Trophoblast cell (in vitro differentiated cells and primary cell): Measurements from ENCODE around the gene NATD1. TPM values are rescaled to one million over a fixed set of nuclear protein-coding genes. Genes with fewer than 3 reads are reported as not detected.

Experiments used
- DNase-seq, 2 donors: peaks; one replicate each; pipeline ENCODE4 v3.0.0-alpha.2; 2016
- H2AFZ ChIP-seq: 2 replicates; pipeline ENCODE4 v1.6.1; 2013; ENCODE audit warnings: low read length, moderate library complexity, mild to moderate bottlenecking; ENCODE audit not compliant: insufficient read depth, poor library complexity
- H2AK5ac ChIP-seq: 2 replicates; pipeline ENCODE4 v1.6.1; 2013; ENCODE audit warnings: mild to moderate bottlenecking, low read length
- H2BK120ac ChIP-seq: 2 replicates; pipeline ENCODE4 v1.6.1; 2013; ENCODE audit warnings: low read length, mild to moderate bottlenecking, moderate library complexity; ENCODE audit not compliant: insufficient read depth, poor library complexity
- H2BK12ac ChIP-seq: 2 replicates; pipeline ENCODE4 v1.6.1; 2013; ENCODE audit warnings: mild to moderate bottlenecking, low read length, moderate library complexity
- H2BK5ac ChIP-seq: 2 replicates; pipeline ENCODE4 v1.6.1; 2013; ENCODE audit warnings: low read length, low read depth, moderate library complexity, mild to moderate bottlenecking; ENCODE audit not compliant: poor library complexity
- H3K14ac ChIP-seq: 2 replicates; pipeline ENCODE4 v1.6.1; 2013; ENCODE audit warnings: mild to moderate bottlenecking, low read length
- H3K18ac ChIP-seq: 2 replicates; pipeline ENCODE4 v1.6.1; 2013; ENCODE audit warnings: mild to moderate bottlenecking, low read length
- H3K23ac ChIP-seq: 2 replicates; pipeline ENCODE4 v1.6.1; 2013; ENCODE audit warnings: low read length
- H3K27ac ChIP-seq: 2 replicates; pipeline ENCODE4 v1.5.1; 2013; ENCODE audit warnings: low read depth, mild to moderate bottlenecking, inconsistent platforms, low read length, moderate library complexity
- H3K27me3 ChIP-seq: 2 replicates; pipeline ENCODE4 v1.6.1; 2013; ENCODE audit warnings: inconsistent platforms, mild to moderate bottlenecking, low read length, moderate library complexity; ENCODE audit not compliant: insufficient read depth
- H3K36me3 ChIP-seq, 2 experiments: 1 replicate in 1 of 2; 2 replicates in 1 of 2; pipeline ENCODE4 v1.6.1; 2013; ENCODE audit warnings: low read length in 2 of 2, mild to moderate bottlenecking in 2 of 2, moderate library complexity in 1 of 2; ENCODE audit not compliant: insufficient read depth in 2 of 2, control insufficient read depth in 1 of 2
- H3K4ac ChIP-seq: 2 replicates; pipeline ENCODE4 v1.6.1; 2013; ENCODE audit warnings: low read depth, mild to moderate bottlenecking, low read length, moderate library complexity
- H3K4me1 ChIP-seq, 2 experiments: 1 replicate in 1 of 2; 2 replicates in 1 of 2; pipeline ENCODE4 v1.6.1; 2013; ENCODE audit warnings: low read length in 2 of 2, mild to moderate bottlenecking in 2 of 2, moderate library complexity in 1 of 2; ENCODE audit not compliant: insufficient read depth in 2 of 2, control insufficient read depth in 1 of 2
- H3K4me2 ChIP-seq: 2 replicates; pipeline ENCODE4 v1.6.1; 2013; ENCODE audit warnings: inconsistent platforms, mild to moderate bottlenecking, low read length, moderate library complexity
- H3K4me3 ChIP-seq: 2 replicates; pipeline ENCODE4 v1.5.1; 2013; ENCODE audit warnings: mild to moderate bottlenecking, low read depth, low read length, inconsistent platforms
- H3K79me1 ChIP-seq: one replicate; pipeline ENCODE4 v1.6.1; 2013; ENCODE audit warnings: low read length
- H3K79me2 ChIP-seq: 2 replicates; pipeline ENCODE4 v1.6.1; 2013; ENCODE audit warnings: low read length, mild to moderate bottlenecking; ENCODE audit not compliant: control insufficient read depth, insufficient read depth, poor library complexity
- H3K9ac ChIP-seq: 2 replicates; pipeline ENCODE4 v1.6.1; 2013; ENCODE audit warnings: mild to moderate bottlenecking, low read length
- H3K9me3 ChIP-seq: 2 replicates; pipeline ENCODE4 v1.6.1; 2013; ENCODE audit warnings: low read depth, mild to moderate bottlenecking, control low read depth, inconsistent platforms, low read length; ENCODE audit not compliant: insufficient read depth
- H4K12ac ChIP-seq: 2 replicates; pipeline ENCODE4 v1.6.1; 2013; ENCODE audit warnings: low read depth, mild to moderate bottlenecking, low read length, moderate library complexity
- H4K8ac ChIP-seq: 2 replicates; pipeline ENCODE4 v1.6.1; 2013; ENCODE audit warnings: low read depth, mild to moderate bottlenecking, low read length, moderate library complexity
- H4K91ac ChIP-seq: one replicate; pipeline ENCODE4 v1.6.1; 2013; ENCODE audit warnings: low read depth, mild to moderate bottlenecking, low read length, moderate library complexity
- WGBS: extraction: QIAGEN DNeasy Blood & Tissue Kit; methylation state at CpG from one replicate; pipeline ENCODE4 v1.1.7; 2013; ENCODE audit warnings: missing lambda C conversion rate; ENCODE audit not compliant: insufficient read length, insufficient coverage; ENCODE audit errors: extremely low coverage; 5-methylcytosine and 5-hydroxymethylcytosine counted together
- polyA plus RNA-seq: library from polyadenylated mRNA; stranded (reverse); fragments of 200-250 nt; gene quantifications from 2 replicates; pipeline ENCODE4 v1.2.3, GENCODE V29; 2013

Gene NATD1
- polyA plus RNA-seq: 30.2 and 32.0 TPM in 2 replicates

- peak within 1 kb of the TSS; percentile 33 for H4K8ac ChIP-seq
- peak within 1 kb of the TSS; percentile 83 for H3K4me2 ChIP-seq
- no CpG with 5 or more reads among the region's 117 CpGs for WGBS
- H3K4ac ChIP-seq: peak within 1 kb of the TSS; percentile 81
- no peaks in the 10 kb centered on the region for H3K27me3 ChIP-seq
- no peaks in the 10 kb centered on the region for H3K9me3 ChIP-seq
- peak within 1 kb of the TSS; percentile 52 for H2AK5ac ChIP-seq
- H2AFZ ChIP-seq: peak within 1 kb of the TSS; percentile 91
- peak; percentile 65 to 77 for DNase-seq
- H4K91ac ChIP-seq: peak within 1 kb of the TSS; percentile 63
- peak within 1 kb of the TSS; percentile 62 for H3K14ac ChIP-seq
- no peak within 1 kb of the TSS for H2BK120ac ChIP-seq
- peak within 1 kb of the TSS; percentile 73 for H3K4me3 ChIP-seq
- H3K79me1 ChIP-seq: peaks cover 14% of the 10 kb centered on the region
- peaks cover 19 to 27% of the 10 kb centered on the region in 2 experiments for H3K4me1 ChIP-seq
- H4K12ac ChIP-seq: no peak within 1 kb of the TSS
- H3K79me2 ChIP-seq: no peaks in the 10 kb centered on the region
- H3K9ac ChIP-seq: peak within 1 kb of the TSS; percentile 64
- peak within 1 kb of the TSS; percentile 38 for H3K27ac ChIP-seq
- peak within 1 kb of the TSS; percentile 53 for H2BK5ac ChIP-seq
- peak within 1 kb of the TSS; percentile 78 for H3K18ac ChIP-seq
- no peak within 1 kb of the TSS for H3K23ac ChIP-seq
- H2BK12ac ChIP-seq: peak within 1 kb of the TSS; percentile 74
- peaks cover 0 to 1% of the 10 kb centered on the region in 2 experiments for H3K36me3 ChIP-seq
Observed at GRCh38 chr17:21252796-21253645, at the start of gene NATD1. Gene NATD1 (minus strand): TSS chr17:21253410. CDS start chr17:21253264, 146 bp downstream.

GRCh38 chr17:21301593-21302550 lies 48.7 kb upstream of the NATD1 start:
- Histone ChIP-seq H3K27ac (no peak overlapping the region), H2BK5ac (no peak overlapping the region), H2BK12ac (no peak overlapping the region), H3K9me3 (peaks cover 51% of the 10 kb centered on the region), H3K27me3 (no peaks in the 10 kb centered on the region), H2BK120ac (no peak overlapping the region), H4K91ac (no peak overlapping the region), H3K36me3 (peaks cover 52 to 54% of the 10 kb centered on the region in 2 experiments), H3K9ac (no peak overlapping the region), H3K23ac (no peak overlapping the region), H4K12ac (no peak overlapping the region), H3K4ac (no peak overlapping the region), H2AK5ac (no peak overlapping the region), H3K79me2 (no peaks in the 10 kb centered on the region), H3K79me1 (no peaks in the 10 kb centered on the region), H3K14ac (no peak overlapping the region), H3K4me2 (no peak overlapping the region), H3K4me1 (no peaks in the 10 kb centered on the region), H3K18ac (no peak overlapping the region), H4K8ac (no peak overlapping the region), H3K4me3 (peak overlapping the region; percentile 13), H2AFZ (no peak overlapping the region)
- DNase-seq: peak in 1 of 2 donors; percentile 46
- WGBS: no CpG with 5 or more reads among the region's 19 CpGs

- WGBS: no CpG with 5 or more reads among the region's 31 CpGs
- H3K9ac ChIP-seq: no peak overlapping the region
- no peak overlapping the region for H3K27ac ChIP-seq
- H3K79me1 ChIP-seq: no peaks in the 10 kb centered on the region
- H4K91ac ChIP-seq: no peak overlapping the region
- no peak overlapping the region for H3K18ac ChIP-seq
- H2BK120ac ChIP-seq: no peak overlapping the region
- H4K8ac ChIP-seq: no peak overlapping the region
- H2BK12ac ChIP-seq: no peak overlapping the region
- no peak overlapping the region for H2AK5ac ChIP-seq
- no peak overlapping the region for H3K4me2 ChIP-seq
- no peak for DNase-seq
- peak overlapping the region; percentile 20 for H3K4me3 ChIP-seq
- no peak overlapping the region for H3K23ac ChIP-seq
- H3K79me2 ChIP-seq: no peaks in the 10 kb centered on the region
- H3K36me3 ChIP-seq: peaks cover 48 to 54% of the 10 kb centered on the region in 2 experiments
- H2AFZ ChIP-seq: no peak overlapping the region
- H3K9me3 ChIP-seq: peaks cover 58% of the 10 kb centered on the region
- no peaks in the 10 kb centered on the region for H3K27me3 ChIP-seq
- H2BK5ac ChIP-seq: no peak overlapping the region
- H4K12ac ChIP-seq: no peak overlapping the region
- H3K4me1 ChIP-seq: no peaks in the 10 kb centered on the region
- no peak overlapping the region for H3K4ac ChIP-seq
- no peak overlapping the region for H3K14ac ChIP-seq
Observed at GRCh38 chr17:21300601-21301571, 47.7 kb upstream of the NATD1 start.
